ENCODE results near the gene ANKRD65. TPM values are rescaled to one million over a fixed set of nuclear protein-coding genes. Genes with fewer than 3 reads are reported as not detected.
"Not testable (repeated sequence)": the region's sequence is repeated elsewhere in the genome, so short reads cannot be mapped to it uniquely, and the experiment has no call there.

Gene ANKRD65
- total RNA-seq, 1 experiment from 2014 or later: 0.54 TPM

GRCh38 chr1:1421907-1422464, 910 bp upstream of the ANKRD65 start:
- no peak for DNase-seq (ENCODE audit: low spot score)
- in situ Hi-C loops (cut with HindIII; ENCODE audit: low sequenced_read_pairs): no loop called here

DNA sequence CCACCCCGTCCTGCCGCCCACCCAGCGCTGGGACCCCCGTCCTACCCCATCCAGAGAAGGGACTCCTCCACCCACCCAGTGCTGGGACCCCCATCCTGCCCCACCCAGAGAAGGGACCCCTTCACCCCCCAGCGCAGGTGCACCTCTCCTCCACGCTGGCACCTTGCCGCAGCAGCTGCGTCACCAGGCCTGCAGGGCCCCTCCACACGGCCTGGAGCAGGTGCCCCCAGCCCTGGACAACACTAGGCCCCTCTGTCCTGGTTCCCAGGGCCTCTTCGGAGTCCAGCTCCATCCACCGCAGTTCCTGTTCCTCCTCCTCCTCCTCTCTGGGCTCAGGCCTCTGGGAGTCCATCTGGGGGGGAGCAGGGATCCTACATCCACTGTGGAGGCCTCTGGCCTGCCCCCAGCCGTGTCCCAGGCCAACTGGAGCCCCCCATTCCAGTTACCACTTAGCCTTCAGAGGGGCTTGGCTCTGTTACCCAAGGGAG, 378 bp downstream of the ANKRD65 start:
- DNase-seq (ENCODE audit: low spot score): no peak
- in situ Hi-C loops (cut with HindIII; ENCODE audit: low sequenced_read_pairs): no loop called here

DNA sequence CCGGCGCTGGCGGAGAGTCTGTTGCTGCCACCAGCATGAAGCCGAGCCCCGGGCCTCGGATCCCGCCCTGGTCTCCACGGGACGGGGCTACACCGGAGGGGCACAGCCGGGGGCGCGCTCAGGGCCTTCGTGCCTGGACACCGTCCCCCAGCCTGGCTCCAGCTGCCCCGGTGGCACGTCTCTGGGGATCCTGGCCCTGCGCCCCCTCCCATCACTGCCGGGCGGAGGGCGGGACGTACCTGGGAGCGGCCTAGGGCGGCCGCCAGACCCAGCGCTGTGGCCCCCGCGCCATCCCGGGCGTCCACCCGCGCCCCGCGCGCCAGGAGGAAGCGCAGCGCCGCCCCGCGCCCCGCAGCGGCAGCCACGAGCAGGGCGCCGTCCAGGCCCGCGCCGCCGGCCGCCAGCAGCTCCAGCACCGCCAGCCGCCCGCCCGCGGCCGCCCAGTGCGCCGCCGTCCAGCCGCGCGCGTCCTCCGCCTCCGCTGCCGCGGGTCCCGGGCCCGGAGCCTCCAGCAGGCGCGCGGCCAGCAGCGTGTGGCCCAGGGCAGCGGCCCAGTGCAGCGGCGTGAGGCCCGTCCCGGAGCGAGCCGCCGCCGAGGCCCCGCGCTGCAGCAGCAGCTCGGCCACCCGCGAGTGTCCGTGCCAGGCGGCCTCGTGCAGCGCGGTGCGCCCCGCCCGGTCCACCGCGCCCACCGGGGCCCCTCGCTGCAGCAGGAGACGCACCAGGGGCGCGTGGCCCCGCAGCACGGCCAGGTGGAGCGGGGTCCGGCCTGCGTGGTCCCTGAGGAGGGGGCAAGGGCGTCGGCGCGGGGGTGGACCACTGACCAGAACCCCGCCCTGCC, 1.0 kb downstream of the ANKRD65 start:
- no peak for DNase-seq (ENCODE audit: low spot score)
- in situ Hi-C loops (cut with HindIII; ENCODE audit: low sequenced_read_pairs): no loop called here

GRCh38 chr1:1419363-1419812, 1.7 kb downstream of the ANKRD65 start:
- in situ Hi-C loops (cut with HindIII; ENCODE audit: low sequenced_read_pairs): no loop called here
- no peak for DNase-seq (ENCODE audit: low spot score)

DNA sequence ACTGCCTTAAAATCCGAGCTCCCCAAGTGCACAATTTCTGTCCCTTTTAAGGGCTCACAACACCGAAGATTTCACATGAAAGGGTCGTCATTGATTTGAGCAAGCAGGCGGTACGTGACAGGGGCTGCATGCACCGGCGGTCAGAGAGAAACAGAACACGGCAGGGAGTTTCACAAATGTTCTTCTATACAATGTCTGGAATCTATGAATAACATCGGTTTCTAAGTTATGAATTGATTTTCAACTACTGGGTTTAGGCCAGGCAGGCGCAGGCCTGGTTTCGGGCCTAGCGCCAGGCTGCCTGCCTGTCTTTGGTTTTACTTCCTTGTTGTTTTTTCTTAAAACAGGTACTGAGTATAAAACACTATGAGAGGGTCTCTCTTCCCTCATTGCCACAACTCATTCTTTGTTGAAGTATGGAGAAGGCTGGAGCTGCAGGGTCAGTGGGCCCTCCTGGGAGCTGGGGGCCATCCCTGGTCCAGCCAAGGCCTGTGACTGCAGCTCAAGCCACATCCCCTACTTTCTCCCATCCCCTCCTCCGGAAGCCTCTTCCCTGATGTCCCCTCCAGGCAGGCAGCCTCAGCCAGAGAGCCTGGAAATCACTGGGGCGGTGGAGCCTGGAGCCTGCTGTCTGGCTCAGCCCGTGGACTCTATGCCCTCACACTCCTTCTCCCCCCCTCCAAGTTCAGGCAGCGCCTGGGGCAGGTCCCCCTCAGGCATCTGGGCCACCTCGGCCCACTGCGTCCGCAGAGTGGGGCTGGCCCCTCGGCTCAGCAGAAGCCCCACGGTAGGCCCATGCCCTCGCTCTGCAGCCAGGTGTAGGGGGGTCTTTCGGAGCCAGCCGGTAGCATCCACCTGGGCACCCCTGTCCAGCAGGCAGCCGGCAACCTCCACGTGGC, 2.4 kb downstream of the ANKRD65 start:
- in situ Hi-C loops (cut with HindIII; ENCODE audit: low sequenced_read_pairs): no loop called here
- DNase-seq (ENCODE audit: low spot score): no peak

GRCh38 chr1:1417825-1418463, 3.1 kb downstream of the ANKRD65 start:
- DNase-seq (ENCODE audit: low spot score); in situ Hi-C loops (cut with HindIII; ENCODE audit: low sequenced_read_pairs): not testable (repeated sequence)

DNA sequence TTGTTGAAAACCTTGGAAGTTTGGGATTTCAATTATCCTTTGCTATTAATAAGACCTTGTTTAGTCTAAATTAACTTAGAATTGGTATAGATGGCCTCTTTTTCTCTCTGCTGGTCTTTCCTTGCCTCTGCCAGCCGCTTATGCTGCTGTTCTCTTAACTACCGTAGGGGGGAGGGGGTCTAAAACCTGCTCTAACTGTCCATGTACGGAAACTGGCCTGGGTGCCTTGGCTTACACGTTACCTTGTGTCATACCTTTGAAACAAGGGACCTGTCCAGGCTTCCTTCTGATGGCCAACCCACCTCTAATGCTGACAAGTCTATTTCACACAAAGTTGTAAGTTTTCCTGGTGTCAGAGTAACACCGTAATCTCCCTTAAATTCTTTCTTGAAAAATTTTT, 3.7 kb downstream of the ANKRD65 start:
- not testable (repeated sequence) for DNase-seq (ENCODE audit: low spot score)

DNA sequence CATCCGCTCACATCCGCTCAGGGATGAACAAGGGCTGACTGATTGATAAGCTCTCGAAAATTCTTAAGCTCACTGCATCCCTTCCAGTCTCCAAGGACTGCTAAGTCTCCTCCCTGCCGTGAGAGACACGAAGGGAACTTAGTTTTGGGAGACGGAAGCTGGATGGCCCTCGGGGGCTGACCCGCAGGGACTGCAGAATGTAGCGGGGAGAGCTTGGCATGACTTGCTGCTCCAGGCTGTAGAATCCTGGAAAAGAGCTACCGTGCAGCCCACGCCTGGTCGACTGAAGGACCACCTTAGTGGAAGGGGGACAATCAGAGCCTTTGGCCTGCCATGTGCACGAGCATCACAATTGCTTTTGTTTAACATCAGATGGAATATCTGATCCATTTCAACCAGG, 5.3 kb downstream of the ANKRD65 start:
- in situ Hi-C loops (cut with HindIII; ENCODE audit: low sequenced_read_pairs): no loop called here
- no peak for DNase-seq (ENCODE audit: low spot score)

More for the DNA sequence above, 3.7 kb downstream of the ANKRD65 start:
- in situ Hi-C loops (cut with HindIII; ENCODE audit: low sequenced_read_pairs): not testable (repeated sequence)

- in situ Hi-C loops (cut with HindIII; ENCODE audit: low sequenced_read_pairs); DNase-seq (ENCODE audit: low spot score): not testable (repeated sequence)
These were observed 8.7 kb downstream of the ANKRD65 start for GRCh38 chr1:1412311-1412902.

GRCh38 chr1:1411626-1412025, 9.4 kb downstream of the ANKRD65 start:
- in situ Hi-C loops (cut with HindIII; ENCODE audit: low sequenced_read_pairs): no loop called here
- DNase-seq (ENCODE audit: low spot score): no peak

- DNase-seq (ENCODE audit: low spot score); in situ Hi-C loops (cut with HindIII; ENCODE audit: low sequenced_read_pairs): not testable (repeated sequence)
These were observed 10.8 kb downstream of the ANKRD65 start for GRCh38 chr1:1410238-1410637.

- in situ Hi-C loops (cut with HindIII; ENCODE audit: low sequenced_read_pairs): no loop called here
- no peak for DNase-seq (ENCODE audit: low spot score)
These were observed 13.3 kb downstream of the ANKRD65 start for GRCh38 chr1:1407636-1408318.

GRCh38 chr1:1406821-1407635, 14.0 kb downstream of the ANKRD65 start, which contains the start of gene MRPL20:
MRPL20 (minus strand) TSS chr1:1407293; CDS start chr1:1407217, 76 bp downstream.
- in situ Hi-C loops (cut with HindIII; ENCODE audit: low sequenced_read_pairs): no loop called here
- peak; percentile 90 for DNase-seq (ENCODE audit: low spot score)

DNA sequence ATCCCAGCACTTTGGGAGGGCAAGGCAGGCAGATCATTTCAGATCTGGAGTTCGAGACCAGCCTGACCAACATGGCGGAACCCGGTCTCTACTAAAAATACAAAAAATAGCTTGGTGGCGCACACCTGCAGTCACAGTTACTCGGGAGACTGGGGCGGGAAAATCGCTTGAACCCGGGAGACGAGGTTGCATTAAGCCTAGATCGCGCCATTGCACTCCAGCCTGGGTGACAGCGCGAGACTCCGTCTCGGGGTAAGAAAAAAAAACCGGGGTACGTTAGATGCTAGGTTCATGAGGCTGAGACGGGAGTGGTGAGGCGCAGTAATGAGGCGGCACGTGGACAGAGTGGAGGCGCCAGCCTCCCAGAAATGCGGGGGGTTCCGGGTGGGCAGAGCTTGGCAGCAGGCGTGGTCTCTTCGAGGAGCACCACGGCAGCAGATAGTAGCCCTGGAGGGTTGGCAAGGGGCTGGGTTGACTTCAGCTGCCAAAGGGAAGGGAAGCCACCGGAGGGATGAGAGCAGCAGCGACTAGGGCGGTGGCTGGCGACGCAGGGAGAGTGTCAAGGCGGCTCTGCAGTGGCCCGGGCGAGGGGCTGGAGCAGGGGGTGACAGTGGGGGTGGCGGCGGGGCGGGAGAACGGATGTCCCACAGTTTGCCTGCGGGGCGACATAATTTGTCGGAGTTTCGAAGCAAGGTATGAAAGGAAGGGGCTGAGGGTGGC, 14.8 kb downstream of the ANKRD65 start:
- in situ Hi-C loops (cut with HindIII; ENCODE audit: low sequenced_read_pairs): no loop called here

GRCh38 chr1:1403653-1404052, 17.4 kb downstream of the ANKRD65 start:
- no peak for DNase-seq (ENCODE audit: low spot score)
- in situ Hi-C loops (cut with HindIII; ENCODE audit: low sequenced_read_pairs): no loop called here

More for the DNA sequence above, 14.8 kb downstream of the ANKRD65 start:
- DNase-seq (ENCODE audit: low spot score): no peak

- in situ Hi-C loops (cut with HindIII; ENCODE audit: low sequenced_read_pairs); DNase-seq (ENCODE audit: low spot score): not testable (repeated sequence)
These were observed 18.1 kb downstream of the ANKRD65 start for GRCh38 chr1:1402901-1403392.
